ENCODE data around the gene SYT1. TPM values are rescaled to one million over a fixed set of nuclear protein-coding genes. Genes with fewer than 3 reads are reported as not detected.

Gene SYT1
- total and polyA plus RNA-seq, 2 donors (not counting 1 experiment from before 2014, with no cell fraction given), result 0.60 to 1.3 TPM

DNA sequence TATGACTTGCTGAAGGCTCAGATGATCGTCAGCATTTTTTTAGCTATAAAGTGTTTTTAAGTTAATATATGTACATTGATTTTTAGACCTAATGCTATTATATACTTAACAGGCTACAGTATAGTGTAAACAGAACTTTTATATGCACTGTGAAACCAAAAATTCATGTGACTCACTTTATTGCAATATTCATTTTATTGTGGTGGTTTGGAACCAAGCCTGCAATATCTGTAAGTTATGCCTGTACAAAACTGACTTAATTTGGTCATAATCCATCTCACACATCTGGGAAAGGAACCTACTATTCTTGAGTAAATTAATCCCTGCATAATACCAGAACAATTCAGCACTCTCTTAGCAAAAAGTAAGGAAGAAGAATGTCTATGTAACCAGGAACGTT lies 390.7 kb downstream of the SYT1 start:
- H3K4me1 ChIP-seq (ENCODE audit: control insufficient read depth in 2 of 2, insufficient read depth in 2 of 2, low read length in 2 of 2), result no peaks in the 10 kb centered on the region
- H3K79me2 ChIP-seq (ENCODE audit: control insufficient read depth, insufficient read depth, low read length), result no peaks in the 10 kb centered on the region
- ATAC-seq (ENCODE audit: low read depth) (no peak), DNase-seq (no peak)
- H3K4me2 ChIP-seq (replicated peaks; ENCODE audit: low read depth, low read length, poor library complexity, severe bottlenecking), result no peak overlapping the region
- no peak for TF ChIP-seq EZH2 (IDR thresholded peaks at IDR 0.05; ENCODE audit: borderline replicate concordance, insufficient read depth, low read depth, low read length, poor library complexity, severe bottlenecking)
- TF ChIP-seq, protein P1, sequence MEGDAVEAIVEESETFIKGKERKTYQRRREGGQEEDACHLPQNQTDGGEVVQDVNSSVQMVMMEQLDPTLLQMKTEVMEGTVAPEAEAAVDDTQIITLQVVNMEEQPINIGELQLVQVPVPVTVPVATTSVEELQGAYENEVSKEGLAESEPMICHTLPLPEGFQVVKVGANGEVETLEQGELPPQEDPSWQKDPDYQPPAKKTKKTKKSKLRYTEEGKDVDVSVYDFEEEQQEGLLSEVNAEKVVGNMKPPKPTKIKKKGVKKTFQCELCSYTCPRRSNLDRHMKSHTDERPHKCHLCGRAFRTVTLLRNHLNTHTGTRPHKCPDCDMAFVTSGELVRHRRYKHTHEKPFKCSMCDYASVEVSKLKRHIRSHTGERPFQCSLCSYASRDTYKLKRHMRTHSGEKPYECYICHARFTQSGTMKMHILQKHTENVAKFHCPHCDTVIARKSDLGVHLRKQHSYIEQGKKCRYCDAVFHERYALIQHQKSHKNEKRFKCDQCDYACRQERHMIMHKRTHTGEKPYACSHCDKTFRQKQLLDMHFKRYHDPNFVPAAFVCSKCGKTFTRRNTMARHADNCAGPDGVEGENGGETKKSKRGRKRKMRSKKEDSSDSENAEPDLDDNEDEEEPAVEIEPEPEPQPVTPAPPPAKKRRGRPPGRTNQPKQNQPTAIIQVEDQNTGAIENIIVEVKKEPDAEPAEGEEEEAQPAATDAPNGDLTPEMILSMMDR (IDR thresholded peaks at IDR 0.05), result no peak
- H3K9ac ChIP-seq (ENCODE audit: low read length), result no peak overlapping the region
- no peaks in the 10 kb centered on the region for H4K20me1 ChIP-seq (ENCODE audit: control insufficient read depth, insufficient read depth, low read length, poor library complexity, severe bottlenecking)
- Mint-ChIP-seq H3K4me1 (no peaks in the 10 kb centered on the region), H3K27me3 (no peaks in the 10 kb centered on the region), H3K9me3 (ENCODE audit: insufficient read depth) (no peaks in the 10 kb centered on the region), H3K4me3 (no peak overlapping the region), H3K27ac (no peak overlapping the region)
- POLR2A ChIA-PET, result no interaction called here
- H3K9me3 ChIP-seq (ENCODE audit: control extremely low read depth in 1 of 3, control insufficient read depth in 2 of 3, insufficient read depth in 1 of 3, low read length in 2 of 3), result no peaks in the 10 kb centered on the region
- H3K4me3 ChIP-seq (ENCODE audit: control extremely low read depth in 1 of 5, extremely low read depth in 1 of 5, insufficient read depth in 1 of 5, low read depth in 2 of 5, low read length in 4 of 5), result no peak overlapping the region
- H2AFZ ChIP-seq (ENCODE audit: insufficient read depth, low read depth, low read length, poor library complexity, severe bottlenecking), result no peak overlapping the region
- no CpG with 5 or more reads among the region's 2 CpGs for WGBS (ENCODE audit: insufficient coverage)
- H3K36me3 ChIP-seq (replicated peaks in 1 of 2; ENCODE audit: control extremely low read depth in 1 of 2, control insufficient read depth in 1 of 2, extremely low read depth in 1 of 2, insufficient read depth in 2 of 2, low read length in 1 of 2), result no peaks in the 10 kb centered on the region
- CTCF ChIA-PET, result no interaction called here
- intact Hi-C loops (cut with micrococcal nuclease), result no loop called here
- no peaks in the 10 kb centered on the region for H3K27me3 ChIP-seq (replicated peaks in 1 of 4; ENCODE audit: control extremely low read depth in 1 of 4, control insufficient read depth in 3 of 4, insufficient read depth in 4 of 4, low read length in 3 of 4)
- H3K27ac ChIP-seq (ENCODE audit: low read length in 2 of 2), result no peak overlapping the region

- CTCF ChIA-PET, result no interaction called here
- H3K27me3 Mint-ChIP-seq, result no peaks in the 10 kb centered on the region
- POLR2A ChIA-PET, result no interaction called here
- H3K4me3 ChIP-seq (ENCODE audit: control extremely low read depth in 1 of 5, extremely low read depth in 1 of 5, insufficient read depth in 1 of 5, low read depth in 2 of 5, low read length in 4 of 5), result no peak overlapping the region
- H4K20me1 ChIP-seq (ENCODE audit: control insufficient read depth, insufficient read depth, low read length, poor library complexity, severe bottlenecking), result no peaks in the 10 kb centered on the region
- no peak overlapping the region for H3K9ac ChIP-seq (ENCODE audit: low read length)
- no peaks in the 10 kb centered on the region for H3K36me3 ChIP-seq (replicated peaks in 1 of 2; ENCODE audit: control extremely low read depth in 1 of 2, control insufficient read depth in 1 of 2, extremely low read depth in 1 of 2, insufficient read depth in 2 of 2, low read length in 1 of 2)
- H3K27me3 ChIP-seq (replicated peaks in 1 of 4; ENCODE audit: control extremely low read depth in 1 of 4, control insufficient read depth in 3 of 4, insufficient read depth in 4 of 4, low read length in 3 of 4), result no peaks in the 10 kb centered on the region
- H3K4me1 ChIP-seq (ENCODE audit: control insufficient read depth in 2 of 2, insufficient read depth in 2 of 2, low read length in 2 of 2), result no peaks in the 10 kb centered on the region
- no peaks in the 10 kb centered on the region for H3K4me1 Mint-ChIP-seq
- no peaks in the 10 kb centered on the region for H3K9me3 ChIP-seq (ENCODE audit: control extremely low read depth in 1 of 3, control insufficient read depth in 2 of 3, insufficient read depth in 1 of 3, low read length in 2 of 3)
- WGBS (ENCODE audit: insufficient coverage), result no CpG with 5 or more reads among the region's 2 CpGs
- no peak overlapping the region for H3K4me3 Mint-ChIP-seq
- no peak overlapping the region for H3K4me2 ChIP-seq (replicated peaks; ENCODE audit: low read depth, low read length, poor library complexity, severe bottlenecking)
- intact Hi-C loops (cut with micrococcal nuclease), result no loop called here
- no peak overlapping the region for H3K27ac Mint-ChIP-seq
- H3K9me3 Mint-ChIP-seq (ENCODE audit: insufficient read depth), result no peaks in the 10 kb centered on the region
- no peaks in the 10 kb centered on the region for H3K79me2 ChIP-seq (ENCODE audit: control insufficient read depth, insufficient read depth, low read length)
- no peak overlapping the region for H3K27ac ChIP-seq (ENCODE audit: low read length in 2 of 2)
- TF ChIP-seq EZH2 (IDR thresholded peaks at IDR 0.05; ENCODE audit: borderline replicate concordance, insufficient read depth, low read depth, low read length, poor library complexity, severe bottlenecking), result no peak
- TF ChIP-seq, protein P1 (IDR thresholded peaks at IDR 0.05), result no peak
- H2AFZ ChIP-seq (ENCODE audit: insufficient read depth, low read depth, low read length, poor library complexity, severe bottlenecking), result no peak overlapping the region
- ATAC-seq (ENCODE audit: low read depth), result no peak
- DNase-seq, result no peak
Observed at GRCh38 chr12:79260923-79261322, 396.3 kb downstream of the SYT1 start.

Data from B cell (primary cell).